ENCODE data around the gene NOP9.

NOP9 gene, protein sequence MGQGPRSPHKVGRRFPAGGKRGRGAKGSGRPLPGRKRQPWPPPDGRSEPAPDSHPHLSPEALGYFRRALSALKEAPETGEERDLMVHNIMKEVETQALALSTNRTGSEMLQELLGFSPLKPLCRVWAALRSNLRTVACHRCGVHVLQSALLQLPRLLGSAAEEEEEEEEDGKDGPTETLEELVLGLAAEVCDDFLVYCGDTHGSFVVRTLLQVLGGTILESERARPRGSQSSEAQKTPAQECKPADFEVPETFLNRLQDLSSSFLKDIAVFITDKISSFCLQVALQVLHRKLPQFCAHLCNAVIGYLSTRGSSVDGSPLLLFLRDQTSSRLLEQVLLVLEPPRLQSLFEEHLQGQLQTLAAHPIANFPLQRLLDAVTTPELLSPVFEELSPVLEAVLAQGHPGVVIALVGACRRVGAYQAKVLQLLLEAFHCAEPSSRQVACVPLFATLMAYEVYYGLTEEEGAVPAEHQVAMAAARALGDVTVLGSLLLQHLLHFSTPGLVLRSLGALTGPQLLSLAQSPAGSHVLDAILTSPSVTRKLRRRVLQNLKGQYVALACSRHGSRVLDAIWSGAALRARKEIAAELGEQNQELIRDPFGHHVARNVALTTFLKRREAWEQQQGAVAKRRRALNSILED

DNA sequence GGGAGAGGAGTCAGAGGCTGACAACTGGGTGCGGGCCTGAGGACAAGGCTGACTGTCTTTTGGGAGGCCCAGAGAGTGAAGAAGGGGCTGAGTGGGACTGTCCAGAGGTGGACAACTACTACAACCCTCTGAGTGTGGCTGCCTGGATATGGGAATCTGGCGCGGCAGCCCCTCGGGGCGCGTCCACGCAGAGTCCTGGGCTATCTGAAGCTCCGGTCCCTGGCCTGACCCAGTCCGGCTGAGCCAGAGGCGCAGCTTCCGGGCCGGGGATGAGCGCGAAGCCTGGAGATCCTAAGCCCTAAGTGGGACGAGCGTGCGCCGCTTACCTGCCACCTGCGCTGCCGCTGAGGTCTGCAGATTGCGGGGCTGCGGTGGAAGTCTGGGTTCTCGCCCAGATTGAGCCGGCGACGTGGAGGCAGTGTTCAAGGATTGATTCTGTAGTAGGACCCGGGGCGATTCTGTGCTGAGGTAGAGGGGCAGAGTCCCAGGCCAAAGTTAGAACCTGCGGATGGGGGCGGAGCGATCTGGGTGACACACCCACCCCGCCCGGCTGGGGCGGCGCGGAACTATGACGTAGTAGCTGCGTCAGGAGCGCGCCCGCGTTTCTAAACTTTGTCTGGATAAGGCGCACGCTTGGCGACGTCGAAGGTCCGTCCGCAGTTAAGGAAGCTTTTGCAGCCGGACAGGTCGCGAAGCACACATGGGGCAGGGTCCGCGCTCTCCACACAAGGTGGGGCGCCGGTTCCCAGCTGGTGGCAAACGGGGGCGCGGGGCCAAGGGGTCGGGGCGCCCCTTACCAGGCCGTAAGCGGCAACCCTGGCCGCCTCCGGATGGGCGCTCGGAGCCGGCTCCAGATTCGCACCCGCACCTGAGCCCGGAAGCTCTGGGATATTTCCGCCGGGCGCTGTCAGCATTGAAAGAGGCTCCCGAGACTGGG lies at the start of gene NOP9, which contains the start of gene DHRS1:
NOP9 (plus strand) TSS at position 596 of the 937 bp plus-strand sequence; CDS start at position 701, 105 bp downstream.
DHRS1 (minus strand) TSS at position 526 of the 937 bp plus-strand sequence. CDS start 674 bp downstream, outside the sequence.
- DNase-seq: no peak

DNA sequence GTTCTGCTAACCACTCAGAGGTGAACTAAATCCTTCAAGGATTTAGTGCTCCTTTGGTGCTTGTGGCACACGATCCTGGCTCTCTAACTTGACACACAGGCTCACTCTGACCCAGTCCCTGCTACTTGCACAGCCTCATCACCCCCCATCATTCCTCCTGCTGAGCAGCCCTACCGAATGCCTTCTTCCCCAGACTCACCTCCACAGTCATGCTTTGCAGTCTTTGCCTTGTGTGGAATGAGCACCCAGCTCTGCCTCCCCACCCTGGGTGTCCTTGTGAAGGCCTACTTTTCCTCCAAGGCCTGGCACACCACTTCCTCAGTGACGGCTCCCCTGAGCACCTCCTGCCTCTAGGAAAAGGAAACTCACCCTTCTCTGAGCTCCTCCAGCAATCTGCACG lies 49.3 kb upstream of the NOP9 start:
- no peak for DNase-seq

DNA sequence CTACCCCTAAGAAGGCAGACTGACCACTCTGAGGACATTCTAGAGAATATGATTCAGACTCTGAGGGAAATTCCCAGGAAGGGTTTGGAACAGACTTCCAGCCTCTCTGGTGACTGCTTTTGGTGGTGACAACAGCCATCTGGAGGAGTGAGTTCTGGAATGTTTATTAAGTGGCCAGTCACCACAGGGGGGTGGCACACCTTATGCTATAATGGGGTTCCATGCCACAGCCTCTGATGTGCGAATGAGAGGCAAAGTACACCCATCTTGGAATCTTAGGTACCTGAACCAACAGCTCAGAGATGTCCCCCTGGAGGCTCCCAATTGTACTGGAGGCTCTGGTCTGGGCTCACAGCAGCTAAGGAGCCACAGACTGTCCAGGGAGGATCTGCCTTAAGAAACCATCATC lies 47.8 kb upstream of the NOP9 start:
- DNase-seq: no peak

DNA sequence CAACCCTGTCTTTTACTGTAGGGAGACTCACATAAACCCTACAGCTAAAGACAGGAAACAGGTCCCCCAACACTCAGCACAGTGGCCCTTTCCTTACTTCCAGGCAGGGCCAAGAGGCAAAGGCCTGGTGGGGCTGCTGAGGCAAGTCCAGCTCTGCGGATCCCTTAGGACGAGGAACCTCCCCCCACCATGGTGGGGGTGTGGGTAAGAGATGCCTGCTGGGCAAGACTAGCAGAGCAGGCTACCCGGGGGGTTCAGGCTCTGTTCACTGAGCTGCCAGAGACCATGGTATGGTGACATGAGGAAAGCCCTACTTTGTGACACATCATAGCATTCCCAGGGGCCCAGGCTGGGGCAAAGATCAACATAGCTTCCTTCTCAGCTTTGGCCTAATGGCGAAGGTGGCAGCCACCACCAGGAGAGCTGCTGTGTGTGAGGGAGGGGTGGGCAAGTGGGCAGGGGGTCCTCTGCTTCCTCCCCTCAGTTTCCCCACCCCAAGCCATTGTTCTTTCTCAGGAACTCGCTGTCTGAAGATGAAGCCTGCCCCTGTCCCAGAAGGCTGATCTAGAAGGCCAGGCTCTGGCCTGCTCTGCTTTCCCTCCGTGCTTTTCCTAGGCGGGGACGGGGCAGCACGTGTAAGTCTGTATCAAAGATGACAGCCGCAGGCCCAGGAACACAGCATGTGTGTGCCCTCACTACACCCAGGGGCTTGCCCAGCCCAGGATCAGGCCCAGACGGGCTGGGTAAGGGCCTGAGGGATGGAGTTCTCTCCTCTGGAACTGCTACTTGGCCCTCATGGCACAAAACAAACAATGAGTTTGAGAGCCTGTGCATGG lies 47.1 kb upstream of the NOP9 start:
- DNase-seq: no peak

DNA sequence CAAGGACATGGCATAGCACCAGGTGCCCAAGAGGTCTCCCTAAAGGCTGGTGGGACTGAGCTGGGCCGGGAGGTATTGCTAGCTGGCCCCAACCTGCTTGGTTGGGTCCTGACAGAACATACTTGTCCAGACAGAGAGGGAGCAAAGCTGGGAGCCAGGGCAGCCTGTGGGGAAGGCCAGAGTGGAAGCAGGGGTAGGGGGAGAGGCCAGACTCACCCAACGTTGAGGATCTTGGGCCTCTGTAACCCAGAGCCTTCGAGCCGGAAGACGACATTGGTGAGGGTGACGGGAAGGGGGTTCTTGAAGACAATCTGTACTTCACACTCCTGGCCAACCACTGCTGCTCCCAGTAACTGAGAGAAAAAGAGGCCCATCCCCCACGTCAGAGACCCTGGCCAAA lies 45.7 kb upstream of the NOP9 start:
- DNase-seq: no peak

DNA sequence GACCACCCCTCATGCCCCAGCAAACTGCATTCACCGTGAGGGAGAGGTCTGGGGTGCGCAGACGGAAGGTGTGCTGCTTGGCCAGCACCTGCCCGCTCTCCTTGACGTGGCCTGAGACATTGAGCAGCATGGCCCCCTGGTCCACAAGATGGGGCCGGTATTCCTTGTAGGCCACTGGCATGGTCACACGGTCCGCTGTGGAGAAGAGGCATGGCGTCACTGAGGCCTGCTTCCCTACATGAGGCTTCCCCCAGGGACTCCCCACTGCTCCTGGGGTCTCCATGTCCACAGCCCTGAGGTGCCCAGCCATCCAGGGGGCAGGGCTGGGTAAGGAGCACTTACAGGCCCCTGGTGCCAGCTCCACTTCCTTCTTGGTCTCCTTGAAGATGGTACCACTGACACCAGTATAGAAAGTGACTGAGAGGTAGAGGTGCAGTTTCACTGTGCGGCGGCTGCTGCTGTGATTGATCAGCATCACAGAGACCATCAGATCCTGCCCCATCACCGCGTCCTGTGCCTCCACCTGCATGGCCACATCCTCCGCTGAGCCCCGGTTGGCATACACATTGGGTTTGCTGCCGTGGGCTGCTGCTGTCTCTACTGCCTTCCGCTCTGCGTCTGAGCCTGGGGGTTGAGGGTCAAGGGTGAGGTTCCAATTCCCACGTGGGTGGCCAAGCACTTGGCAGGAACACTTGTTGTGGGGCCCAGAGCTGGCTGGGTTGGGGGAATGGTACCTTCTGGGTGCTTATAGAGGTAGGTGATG lies 44.8 kb upstream of the NOP9 start:
- no peak for DNase-seq

DNA sequence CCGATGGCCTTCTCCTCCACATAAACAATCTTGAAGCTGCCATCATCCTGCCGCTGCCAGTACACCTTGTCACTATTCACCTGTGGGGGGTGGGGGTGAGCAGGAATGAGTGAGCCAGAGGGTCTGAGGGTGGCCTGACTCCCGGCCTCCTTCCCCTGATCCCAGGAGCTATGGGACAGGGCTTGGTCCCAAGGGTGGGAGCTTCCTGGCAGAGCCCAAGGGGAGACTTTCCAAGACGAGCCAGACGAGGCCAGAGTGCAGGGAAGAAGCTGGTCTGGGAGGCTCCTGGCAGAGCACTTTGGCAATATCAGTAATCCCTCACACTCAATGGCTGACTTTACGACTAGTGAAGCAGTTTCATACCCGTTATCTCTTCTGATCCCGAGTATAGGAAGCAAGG lies 44.2 kb upstream of the NOP9 start:
- no peak for DNase-seq

DNA sequence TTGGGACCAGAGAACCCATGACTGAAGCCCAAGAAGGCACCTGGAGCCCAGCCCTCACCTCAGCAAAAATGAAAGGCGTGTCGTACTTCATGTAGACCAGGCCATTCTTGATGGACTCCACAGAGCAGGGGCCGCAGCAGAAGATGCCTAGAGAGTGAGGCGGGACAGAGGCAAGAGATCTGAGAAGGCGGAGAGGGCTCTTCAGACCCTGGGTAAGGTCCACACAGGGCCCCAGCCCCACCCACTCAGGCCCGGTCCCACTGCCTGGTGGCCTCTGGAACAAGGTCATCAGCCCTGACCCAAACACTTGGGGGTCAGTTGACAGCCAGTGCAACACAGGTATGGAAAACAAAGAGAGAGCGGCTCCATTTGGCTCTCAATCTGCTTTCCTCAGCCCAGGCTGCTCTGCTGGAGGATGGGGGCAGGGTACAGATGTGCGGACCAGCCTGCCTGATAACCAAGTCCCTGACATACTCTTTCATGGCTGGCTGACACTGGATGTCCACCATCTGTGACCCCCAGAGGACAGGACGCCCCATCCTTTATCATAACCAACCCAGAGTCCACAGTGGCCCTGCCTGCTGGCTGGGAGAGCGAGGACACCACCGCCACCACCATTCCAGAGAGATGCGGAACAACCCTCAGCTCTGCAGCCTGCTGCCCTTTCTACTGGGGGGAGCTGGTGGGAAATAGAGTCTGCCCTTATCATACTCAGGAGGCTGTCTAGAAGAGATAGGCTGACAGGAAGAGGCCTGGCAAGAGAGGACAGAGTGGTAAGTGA lies 43.5 kb upstream of the NOP9 start:
- DNase-seq: no peak

DNA sequence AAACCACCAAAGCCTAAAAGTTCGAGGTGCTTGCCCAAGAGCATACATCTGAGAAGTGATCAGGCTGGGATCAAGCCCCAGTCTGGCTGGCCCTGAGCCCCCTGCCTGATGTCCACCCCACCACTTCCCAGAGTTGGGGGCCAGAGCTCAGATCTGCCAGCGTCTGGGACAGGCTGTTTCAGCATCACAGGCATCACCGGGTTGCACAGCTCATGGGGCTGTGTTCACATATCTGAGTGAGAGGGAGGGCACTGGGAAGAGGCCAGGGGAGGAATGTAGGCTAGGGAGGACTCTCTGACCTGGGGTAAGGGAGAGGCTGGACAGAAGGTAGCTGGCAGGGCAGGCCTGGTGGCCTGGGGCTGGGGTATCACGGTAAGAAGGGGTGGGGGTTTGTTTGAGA lies 42.7 kb upstream of the NOP9 start:
- no peak for DNase-seq

DNA sequence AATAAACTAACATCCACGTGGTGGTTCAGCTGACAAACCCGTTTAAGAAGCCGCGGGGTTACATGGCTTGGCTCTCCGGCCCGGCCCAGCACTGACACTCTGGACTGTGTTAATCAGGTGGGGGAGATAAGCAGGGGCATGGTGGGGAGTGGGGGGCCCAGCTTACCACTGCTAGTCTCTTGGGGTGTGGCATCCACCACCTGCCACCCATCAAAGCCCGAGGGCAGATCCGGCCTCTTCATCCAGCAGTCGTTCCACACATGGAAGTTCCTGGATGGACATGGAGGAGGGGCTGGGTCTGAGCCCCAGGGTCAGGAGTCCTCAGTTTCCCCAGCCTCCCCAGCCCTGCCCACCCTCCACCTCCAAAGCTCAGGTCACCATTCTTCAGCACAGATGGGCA lies 41.5 kb upstream of the NOP9 start:
- DNase-seq: no peak

DNA sequence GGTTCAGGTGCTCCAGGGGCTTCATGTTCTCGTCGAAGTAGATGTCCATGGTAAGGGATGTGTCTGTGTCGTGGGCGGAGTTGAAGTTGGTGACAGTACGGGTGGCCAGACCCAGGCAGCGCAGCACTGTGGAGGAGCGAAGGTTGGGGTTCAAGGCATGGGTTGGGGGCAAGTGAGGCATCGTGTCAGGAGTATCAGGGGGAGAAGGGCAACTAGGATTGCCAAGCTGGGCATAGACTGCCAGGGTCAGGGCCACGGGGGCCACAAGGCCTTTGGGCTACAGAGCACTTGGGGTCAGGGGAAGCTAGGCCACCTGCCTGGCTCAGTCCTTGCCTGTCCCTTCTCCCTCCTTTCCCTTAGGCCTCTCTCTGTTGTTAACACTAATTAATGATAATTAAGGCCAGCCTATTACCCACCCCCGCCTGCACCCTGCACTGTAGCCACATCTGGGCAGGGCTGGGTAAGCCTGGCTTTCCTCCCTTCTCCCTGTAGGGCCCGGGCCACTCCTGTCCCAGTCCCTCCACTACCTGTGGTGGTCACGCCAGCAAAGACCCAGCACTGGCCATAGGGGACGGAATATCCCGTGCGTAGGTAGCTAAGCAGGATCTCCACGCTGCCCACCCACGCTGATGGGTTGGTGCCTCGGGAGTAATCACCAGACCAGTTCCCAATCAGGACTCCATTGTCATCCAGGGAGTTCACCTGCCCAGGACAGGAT lies 40.9 kb upstream of the NOP9 start:
- DNase-seq: no peak

DNA sequence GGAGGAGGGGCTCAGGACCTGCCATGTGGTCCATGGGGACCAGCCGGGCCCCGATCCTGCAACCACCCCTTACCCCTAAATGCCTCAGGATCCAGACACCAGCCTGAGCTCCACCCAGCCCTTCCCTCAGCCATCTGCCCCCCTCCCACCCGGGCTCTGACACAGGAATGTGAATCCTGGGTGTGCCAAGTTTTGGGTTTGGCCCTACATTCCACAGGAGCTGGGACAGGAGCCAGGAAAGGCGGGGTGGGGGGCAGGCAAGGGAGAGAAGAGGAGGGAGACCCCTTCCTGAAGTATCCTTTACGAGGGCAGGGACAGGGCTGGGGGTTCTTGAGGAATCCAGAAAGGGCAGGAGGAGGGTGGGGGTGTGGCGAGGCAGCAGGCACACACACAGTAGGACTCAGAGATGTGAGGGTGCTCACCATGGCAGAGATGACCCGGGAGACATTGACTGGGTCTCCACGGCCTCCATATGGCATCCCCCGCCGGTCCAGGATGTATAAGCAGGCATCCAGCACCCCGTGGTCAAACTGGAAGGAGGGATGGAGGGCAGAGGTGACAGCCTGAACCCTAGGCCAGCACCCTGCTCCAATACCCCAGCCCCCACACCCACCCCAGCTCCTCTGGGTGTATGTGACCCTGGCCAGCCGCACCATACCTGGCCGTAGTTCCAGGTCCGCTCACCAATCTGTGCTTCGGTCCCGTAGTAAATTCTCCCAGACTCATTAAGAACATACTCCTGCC lies 40.2 kb upstream of the NOP9 start:
- DNase-seq: no peak

DNA sequence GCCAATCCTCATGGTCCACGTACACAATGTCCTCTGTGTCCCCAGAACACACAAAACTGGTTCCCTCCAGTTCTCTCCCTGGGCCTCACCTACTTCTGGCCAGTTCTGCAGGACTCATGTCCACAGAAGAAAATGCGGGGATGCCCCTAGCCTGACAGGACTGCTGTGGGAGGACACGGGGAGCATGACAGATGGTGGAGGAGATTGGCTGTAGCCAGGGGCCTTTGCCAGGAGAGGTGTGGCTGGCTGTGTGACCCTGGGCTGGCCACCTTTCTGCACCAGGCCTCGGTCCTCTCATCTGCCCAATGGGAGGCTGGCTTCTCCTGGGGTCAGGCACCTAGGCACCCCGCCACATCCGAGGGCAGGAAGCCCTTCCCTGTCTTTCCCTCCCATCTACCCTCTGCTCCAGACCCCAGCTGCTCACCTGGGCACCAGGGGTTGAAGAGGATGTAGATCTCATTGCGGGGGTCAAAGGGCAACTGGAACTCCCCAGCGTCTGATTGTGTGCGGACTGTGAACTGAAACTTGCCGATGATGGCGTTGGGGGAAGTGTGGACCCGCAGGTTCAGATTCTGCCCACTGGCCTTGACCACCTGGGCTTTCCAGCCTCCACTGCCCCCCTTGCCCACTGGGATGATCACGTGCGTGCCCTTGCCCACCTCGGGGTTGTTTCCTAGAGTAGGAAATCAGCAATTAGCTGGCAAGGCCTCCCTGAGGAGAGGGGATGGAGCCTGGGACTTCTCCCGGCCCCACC lies 39.4 kb upstream of the NOP9 start:
- no peak for DNase-seq

DNA sequence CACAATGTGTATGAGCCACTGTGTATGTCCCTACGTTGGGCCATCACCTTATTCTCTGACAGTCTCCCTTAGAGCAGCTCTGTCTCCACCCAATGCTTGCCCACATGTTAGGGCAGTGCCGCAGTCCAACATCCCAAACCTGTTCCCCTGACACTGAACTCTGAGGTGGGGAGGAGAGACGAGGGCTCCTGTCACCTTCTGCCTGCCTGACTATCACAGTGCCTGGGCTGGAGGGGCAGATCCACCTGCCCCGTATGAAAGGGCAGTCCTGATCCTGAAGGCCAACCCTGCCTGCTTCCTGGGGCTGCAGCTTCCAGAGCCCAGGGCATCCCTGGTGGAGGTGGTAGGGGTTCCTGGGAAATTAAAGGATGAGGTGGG lies 38.9 kb upstream of the NOP9 start:
- no peak for DNase-seq

DNA sequence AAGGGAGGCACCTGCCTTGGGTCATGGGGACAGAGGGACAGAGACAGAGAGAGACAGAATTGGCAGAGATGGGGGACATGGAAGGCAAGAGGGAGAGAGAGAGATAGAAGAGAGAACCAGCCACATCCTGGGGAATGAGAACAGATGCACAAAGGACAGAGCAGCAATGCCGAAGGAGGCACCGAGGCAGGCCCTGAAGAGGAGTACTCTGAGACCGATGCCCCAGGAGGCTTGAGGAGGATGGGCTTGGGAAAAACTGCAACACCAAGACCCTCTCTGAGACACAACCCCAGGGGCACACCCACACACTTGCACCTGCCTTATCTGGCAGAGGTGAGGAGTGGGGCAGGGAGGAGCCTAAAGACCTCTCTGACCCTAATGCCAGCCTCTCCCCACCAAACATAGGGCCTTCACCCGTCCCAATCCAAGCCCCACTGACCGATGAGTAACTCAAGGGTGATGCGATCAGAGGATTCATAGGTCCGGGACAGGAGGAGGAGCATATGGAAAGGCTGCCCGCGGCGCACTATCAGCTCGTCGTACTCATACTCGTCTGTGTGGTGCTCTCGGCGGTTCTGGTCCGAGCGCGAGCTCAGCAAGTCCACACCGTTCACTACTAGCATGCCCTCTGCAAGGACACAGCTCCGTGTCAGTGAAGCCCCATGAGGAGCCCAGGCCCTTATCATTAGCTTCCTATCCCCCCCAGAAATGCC lies 38.2 kb upstream of the NOP9 start:
- DNase-seq: no peak

DNA sequence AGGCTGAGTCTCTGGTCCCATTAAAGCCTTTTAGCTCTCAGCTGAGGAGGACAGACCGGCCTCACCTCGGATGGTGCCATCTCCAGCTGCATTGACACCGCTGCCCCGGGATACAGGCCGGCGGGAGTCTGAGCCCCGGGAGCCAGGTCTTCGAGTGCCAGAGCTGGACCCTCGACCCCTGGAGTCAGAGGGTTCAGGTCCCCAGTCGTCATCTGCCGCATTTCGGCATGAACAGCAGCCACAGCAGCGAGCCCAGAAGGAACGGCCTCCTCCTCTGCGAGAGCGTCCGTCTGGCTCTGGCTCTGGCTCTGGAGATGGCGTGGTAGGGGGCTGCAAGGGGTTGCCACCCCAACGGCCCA lies 37.7 kb upstream of the NOP9 start:
- DNase-seq: no peak

DNA sequence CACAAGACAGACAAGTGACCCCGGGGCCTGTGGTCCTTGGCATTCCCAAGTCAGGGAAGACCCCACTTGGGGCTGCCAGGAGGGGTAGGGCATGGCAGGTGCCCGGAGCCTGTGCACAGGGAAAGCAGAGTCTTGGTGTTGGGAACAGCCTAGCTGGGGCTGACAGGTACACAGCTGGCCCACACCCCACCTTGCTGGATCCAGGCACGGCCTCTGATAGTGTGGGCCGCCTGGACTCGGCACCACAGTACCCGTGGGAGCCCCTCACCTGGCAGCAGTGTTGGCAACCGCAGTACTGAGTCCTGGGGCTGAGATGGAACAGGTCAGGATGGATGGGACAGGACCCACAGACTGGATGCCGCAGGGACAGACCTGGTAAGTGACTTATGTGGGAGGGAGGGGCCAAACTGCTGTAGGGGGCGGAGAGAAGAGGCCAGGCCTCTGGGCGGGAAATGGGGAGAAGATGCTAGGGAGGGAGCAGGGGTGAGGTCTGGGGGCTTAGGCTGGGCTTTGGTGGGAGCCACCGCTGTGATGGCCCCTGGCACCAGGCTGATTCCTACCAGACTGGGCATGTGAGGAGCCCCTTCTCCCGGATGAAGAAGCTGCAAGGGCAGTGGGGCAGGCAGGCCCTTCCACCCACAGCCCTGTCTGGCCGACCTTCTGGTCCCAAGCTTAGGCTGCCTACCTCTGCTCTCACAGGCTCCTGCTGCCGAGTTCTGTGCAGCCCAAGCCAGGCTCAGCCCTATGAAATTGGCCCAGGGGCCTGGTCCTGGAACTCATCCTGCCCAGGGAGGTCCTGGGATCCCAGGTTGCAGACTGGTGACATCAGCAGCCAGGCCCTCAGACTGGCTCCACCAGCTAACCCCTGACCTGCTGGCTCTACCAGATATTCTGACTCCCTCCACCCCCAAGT lies 36.6 kb upstream of the NOP9 start, which contains the start of gene TGM1:
TGM1 (minus strand) TSS at position 357 of the 913 bp plus-strand sequence. CDS start 825 bp downstream, outside the sequence.
- no peak for DNase-seq
